ENCODE data around the gene ADGRB2.

DNA sequence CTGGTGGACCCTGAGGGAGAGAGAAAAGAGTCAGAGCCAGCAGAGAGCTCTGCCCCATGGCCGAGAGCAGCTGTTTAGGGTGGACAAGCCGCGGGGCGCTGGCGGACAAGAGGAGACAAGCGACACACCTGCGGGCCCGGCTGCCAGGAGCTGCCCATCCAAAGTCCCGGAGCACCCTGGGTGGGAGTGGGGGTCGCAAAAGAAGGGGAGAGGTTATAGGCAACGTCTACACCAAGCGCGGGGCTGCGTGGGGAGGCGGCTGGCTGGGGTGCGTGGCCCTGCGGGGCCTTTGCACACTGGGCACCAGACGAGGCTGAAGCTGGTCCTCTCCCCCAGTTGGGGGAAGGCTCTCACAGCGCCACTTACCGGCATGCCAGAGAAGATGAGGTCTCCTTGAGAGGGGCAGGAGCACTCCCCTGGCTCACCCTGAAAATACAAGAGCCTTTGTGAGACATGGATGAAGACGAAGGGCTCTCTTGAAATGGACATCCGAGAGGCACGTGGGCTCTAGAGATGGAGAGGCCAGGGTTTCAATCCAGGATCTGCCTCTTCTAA lies 84.4 kb downstream of the ADGRB2 start:
- TF ChIP-seq, protein P1, sequence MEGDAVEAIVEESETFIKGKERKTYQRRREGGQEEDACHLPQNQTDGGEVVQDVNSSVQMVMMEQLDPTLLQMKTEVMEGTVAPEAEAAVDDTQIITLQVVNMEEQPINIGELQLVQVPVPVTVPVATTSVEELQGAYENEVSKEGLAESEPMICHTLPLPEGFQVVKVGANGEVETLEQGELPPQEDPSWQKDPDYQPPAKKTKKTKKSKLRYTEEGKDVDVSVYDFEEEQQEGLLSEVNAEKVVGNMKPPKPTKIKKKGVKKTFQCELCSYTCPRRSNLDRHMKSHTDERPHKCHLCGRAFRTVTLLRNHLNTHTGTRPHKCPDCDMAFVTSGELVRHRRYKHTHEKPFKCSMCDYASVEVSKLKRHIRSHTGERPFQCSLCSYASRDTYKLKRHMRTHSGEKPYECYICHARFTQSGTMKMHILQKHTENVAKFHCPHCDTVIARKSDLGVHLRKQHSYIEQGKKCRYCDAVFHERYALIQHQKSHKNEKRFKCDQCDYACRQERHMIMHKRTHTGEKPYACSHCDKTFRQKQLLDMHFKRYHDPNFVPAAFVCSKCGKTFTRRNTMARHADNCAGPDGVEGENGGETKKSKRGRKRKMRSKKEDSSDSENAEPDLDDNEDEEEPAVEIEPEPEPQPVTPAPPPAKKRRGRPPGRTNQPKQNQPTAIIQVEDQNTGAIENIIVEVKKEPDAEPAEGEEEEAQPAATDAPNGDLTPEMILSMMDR (IDR thresholded peaks at IDR 0.05; ENCODE audit: low read length), result no peak
- TF ChIP-seq EZH2 (optimal IDR thresholded peaks at IDR 0.05; ENCODE audit: low read depth, low read length) (no peak), EZH2phosphoT487 (IDR thresholded peaks at IDR 0.05; ENCODE audit: low read length) (no peak)

Measured in MM.1S (cell line).